GM21737 (cell line): ENCODE results near the gene POTEB2.
"Not testable (repeated sequence)": the region's sequence is repeated elsewhere in the genome, so short reads cannot be mapped to it uniquely, and the experiment has no call there.

ENCODE experiments used
- ATAC-seq: cut with Tn5 transposase; IDR thresholded peaks from one replicate; pipeline ENCODE4 v1.9.1; 2021; ENCODE audit warnings: mild to moderate bottlenecking, moderate library complexity; ENCODE audit not compliant: unreplicated experiment

Gene POTEB2

DNA sequence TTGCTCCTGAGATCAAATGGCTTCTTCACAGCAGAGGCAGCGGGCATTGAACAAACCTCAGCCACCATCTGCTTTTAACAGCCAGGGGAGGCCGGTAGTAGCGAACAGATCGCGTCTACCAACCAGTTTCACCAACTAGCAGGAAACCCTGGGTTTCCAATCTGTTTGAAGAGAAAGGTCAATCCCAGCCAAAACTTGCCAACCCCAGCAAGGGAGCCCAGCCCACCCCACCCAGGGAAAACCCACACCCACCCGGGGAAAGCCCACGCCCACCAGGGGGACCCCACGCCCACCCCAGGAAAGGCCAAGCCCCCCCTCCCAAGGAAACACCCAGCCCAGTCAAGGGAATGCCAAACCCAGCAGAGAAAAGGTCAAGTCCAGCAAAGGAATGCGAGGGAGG is at the start of gene POTEB2:
TSS of gene POTEB2 (minus strand) at position 101 of the 400 bp plus-strand sequence. CDS start at position 68, 33 bp downstream.
- not testable (repeated sequence) for ATAC-seq

DNA sequence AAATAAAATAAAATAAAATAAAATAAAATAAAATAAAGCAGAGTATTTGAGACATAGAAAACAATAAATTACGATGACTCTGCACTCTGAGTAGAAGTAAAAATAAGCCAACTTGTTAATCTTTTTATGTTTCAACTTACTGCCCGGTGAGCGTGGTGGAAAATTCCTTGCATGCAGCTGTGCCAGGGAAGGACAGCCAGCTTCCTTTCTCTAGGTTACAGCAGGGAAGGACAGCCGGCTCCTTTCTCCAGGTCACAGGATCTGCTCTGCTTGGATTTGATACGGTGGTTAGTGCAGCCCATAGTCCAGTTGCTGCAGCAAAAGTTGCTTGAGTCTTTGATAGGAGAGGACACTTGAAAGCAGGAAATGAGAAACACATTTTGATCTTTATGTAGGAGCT is 13.8 kb upstream of the POTEB2 start:
- ATAC-seq = not testable (repeated sequence)

DNA sequence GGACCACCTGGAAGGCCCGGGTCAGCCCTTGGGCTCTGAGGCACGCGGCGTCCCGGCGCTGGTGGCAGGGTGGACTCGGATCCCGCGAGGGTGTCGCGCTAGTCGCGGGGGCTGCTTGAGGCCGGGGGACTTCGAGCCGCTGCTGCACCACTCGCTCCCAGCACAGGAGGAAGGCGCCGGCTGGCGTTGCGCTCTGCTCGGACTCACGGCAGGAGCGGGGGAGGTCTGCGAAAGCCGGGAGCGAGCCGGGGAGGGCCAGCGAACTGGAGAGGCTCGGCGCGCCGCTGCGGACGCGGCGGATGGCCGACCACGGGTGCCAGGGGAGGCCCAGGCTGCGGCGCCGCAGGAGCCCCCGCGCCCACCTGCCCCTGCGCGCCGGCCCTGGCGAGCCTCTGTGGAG is 12.3 kb upstream of the POTEB2 start:
- not testable (repeated sequence) for ATAC-seq

DNA sequence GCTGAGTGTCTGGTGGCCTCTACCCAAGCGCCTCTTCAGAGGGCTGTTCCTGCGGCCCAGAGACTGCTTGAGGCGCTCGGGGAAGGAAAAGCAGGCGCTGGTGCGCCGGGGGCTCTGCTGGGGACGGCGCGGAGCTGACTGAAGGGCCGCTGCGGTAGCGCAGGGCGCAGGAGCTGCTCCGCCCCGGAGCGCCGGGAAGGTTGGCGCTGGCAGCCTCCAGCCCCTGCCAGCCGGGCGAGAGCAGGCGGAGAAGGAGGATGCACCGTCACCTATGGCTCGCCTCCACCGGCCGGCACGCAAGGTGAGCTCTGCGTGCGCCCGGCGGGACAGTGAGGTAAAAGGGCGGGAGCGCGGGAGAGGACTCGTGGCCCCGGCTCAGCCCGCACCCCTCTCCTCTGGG is 11.7 kb upstream of the POTEB2 start:
- ATAC-seq = not testable (repeated sequence)
